ENCODE results near the gene PSENEN. TPM values are rescaled to one million over a fixed set of nuclear protein-coding genes. Genes with fewer than 3 reads are reported as not detected.

The PSENEN gene
- total and polyA plus RNA-seq, 7 donors, result 34.7 to 116 (median 41.0) TPM

DNA sequence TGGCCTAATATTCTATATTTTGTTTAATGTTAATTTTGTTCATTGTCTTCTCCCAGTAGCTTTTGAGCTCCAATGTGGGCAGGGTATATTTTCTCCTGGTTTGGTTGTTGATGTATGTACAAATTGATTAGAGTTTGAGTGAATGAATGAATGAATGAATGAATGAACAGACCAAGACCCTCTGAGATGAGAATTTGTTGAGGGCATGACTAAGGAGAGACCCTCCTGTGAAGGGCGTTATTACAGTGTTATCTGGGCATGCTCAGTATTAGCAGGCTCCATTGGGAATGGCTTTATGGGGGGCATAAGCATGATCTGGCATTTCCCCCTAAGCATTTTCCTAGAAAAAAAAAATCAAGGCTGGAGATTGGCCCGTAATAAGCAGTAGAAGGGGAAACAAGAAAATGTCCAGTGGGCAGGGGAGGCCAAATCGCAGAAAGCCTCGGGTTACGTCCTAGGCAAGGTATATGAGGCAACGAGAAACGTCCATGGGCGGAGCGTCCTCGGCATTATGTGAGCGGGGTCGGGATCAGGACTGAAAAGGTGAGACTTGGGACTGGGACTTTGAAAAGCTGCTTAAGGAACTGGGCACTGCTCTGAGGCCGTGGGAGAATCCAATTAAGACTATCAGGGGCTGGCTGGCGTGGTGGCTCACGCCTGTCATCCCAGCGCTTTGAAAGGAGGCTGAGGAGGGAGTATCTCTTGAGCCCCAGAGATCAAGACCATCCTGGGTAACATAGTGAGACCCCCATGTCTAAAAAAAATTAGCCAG is 29.0 kb downstream of the PSENEN start:
- TF ChIP-seq, protein P1, sequence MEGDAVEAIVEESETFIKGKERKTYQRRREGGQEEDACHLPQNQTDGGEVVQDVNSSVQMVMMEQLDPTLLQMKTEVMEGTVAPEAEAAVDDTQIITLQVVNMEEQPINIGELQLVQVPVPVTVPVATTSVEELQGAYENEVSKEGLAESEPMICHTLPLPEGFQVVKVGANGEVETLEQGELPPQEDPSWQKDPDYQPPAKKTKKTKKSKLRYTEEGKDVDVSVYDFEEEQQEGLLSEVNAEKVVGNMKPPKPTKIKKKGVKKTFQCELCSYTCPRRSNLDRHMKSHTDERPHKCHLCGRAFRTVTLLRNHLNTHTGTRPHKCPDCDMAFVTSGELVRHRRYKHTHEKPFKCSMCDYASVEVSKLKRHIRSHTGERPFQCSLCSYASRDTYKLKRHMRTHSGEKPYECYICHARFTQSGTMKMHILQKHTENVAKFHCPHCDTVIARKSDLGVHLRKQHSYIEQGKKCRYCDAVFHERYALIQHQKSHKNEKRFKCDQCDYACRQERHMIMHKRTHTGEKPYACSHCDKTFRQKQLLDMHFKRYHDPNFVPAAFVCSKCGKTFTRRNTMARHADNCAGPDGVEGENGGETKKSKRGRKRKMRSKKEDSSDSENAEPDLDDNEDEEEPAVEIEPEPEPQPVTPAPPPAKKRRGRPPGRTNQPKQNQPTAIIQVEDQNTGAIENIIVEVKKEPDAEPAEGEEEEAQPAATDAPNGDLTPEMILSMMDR (IDR thresholded peaks at IDR 0.05), result no peak
- ATAC-seq, result peak in 1 of 4 donors; percentile 10
- WGBS, 3 donors, result 33 to 50% (median 40%) methylated on average over 16 of the region's 16 CpGs
- intact Hi-C loops (cut with DNase I), result no loop called here
- H3K4me3 ChIP-seq, result peak overlapping the region; percentile 95
- H3K27ac ChIP-seq, result no peak overlapping the region
- H3K27me3 ChIP-seq (ENCODE audit: insufficient read depth in 3 of 3, low read length in 2 of 3), result no peaks in the 10 kb centered on the region
- H3K4me1 ChIP-seq, result peaks cover 7% of the 10 kb centered on the region
- no peak for DNase-seq
- no peaks in the 10 kb centered on the region for H3K9me3 ChIP-seq
- H3K36me3 ChIP-seq (ENCODE audit: insufficient read depth in 1 of 2, low read depth in 1 of 2), result peaks cover 0 to 12% of the 10 kb centered on the region in 2 donors

DNA sequence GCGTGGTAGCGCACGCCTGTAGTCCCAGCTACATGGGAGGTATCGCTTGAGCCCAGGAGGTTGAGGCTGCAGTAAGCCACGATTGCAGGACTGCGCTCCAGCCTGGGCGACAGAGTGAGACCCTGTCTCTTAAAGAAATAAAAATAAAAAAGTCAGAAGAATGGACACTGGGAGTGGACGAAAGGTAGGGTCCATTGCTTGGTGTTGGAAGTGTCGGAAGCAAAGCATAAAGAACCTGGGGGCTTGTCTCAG is 29.5 kb downstream of the PSENEN start:
- Histone ChIP-seq H3K9me3 (no peaks in the 10 kb centered on the region), H3K27me3 (ENCODE audit: insufficient read depth in 3 of 3, low read length in 2 of 3) (no peaks in the 10 kb centered on the region), H3K4me1 (peaks cover 7% of the 10 kb centered on the region), H3K4me3 (peak overlapping the region; percentile 95), H3K27ac (no peak overlapping the region), H3K36me3 (ENCODE audit: insufficient read depth in 1 of 2, low read depth in 1 of 2) (peaks cover 0 to 15% of the 10 kb centered on the region in 2 donors)
- intact Hi-C loops (cut with DNase I), result no loop called here
- ATAC-seq (peak; percentile 9 to 43 (median 20)), DNase-seq (no peak)
- 7 to 34% (median 21%) methylated on average over 9 of the region's 9 CpGs for WGBS, 3 donors
- TF ChIP-seq, protein P1 (IDR thresholded peaks at IDR 0.05), result no peak

DNA sequence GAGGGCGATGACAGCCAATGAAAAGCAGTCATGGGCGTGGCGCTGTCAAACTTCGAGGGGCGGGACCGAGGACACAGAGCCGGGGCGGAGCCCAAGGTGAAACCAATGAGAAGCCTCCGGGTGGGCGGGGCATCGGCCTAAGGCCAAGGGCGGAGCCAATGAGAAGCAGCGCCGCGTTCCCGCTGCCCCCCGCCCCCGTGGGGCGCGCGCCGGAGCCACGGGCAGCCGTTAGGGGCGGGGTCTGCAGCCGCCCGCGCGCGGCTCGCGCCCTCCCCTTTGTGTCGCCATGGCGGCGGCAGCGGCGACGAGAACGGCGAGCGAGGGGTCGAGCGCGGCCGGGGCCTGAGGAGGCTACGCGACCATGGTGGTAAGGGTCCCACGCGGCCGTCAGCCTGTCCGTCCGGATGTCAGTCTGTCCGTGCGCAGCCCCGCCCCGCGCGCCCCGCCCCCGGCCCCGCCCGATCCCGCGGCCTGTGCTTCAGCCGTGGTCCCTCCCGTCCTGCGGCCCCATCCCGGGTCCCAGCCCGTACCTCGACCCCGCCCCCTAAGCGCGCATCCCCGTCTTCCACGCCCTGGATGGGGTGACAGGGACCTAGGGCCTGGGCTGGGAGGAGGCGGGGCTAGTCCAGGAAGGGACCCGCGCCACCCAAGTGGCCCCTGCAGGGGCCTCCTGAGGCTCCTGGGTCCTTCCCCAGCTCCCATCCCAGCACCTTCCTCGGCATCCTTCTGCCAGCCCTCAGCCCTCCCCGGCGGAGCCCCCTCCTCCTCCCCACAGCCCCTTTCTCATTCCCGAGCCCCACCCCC is 30.0 kb downstream of the PSENEN start, which contains the start of gene ARHGAP33:
TSS of gene ARHGAP33 (plus strand) at position 267 of the 804 bp plus-strand sequence. CDS start at position 362, 95 bp downstream.
- Histone ChIP-seq H3K9me3 (no peaks in the 10 kb centered on the region), H3K27me3 (ENCODE audit: insufficient read depth in 3 of 3, low read length in 2 of 3) (no peaks in the 10 kb centered on the region), H3K36me3 (ENCODE audit: insufficient read depth in 1 of 2, low read depth in 1 of 2) (peaks cover 0 to 19% of the 10 kb centered on the region in 2 donors), H3K4me1 (peaks cover 7% of the 10 kb centered on the region), H3K4me3 (peak within 1 kb of the TSS; percentile 95), H3K27ac (peak within 1 kb of the TSS; percentile 30)
- peak; percentile 99 to 100 for DNase-seq
- 0 to 1% (median 0%) methylated on average over 42 to 82 of the region's 82 CpGs for WGBS, 3 donors
- TF ChIP-seq, protein P1 (IDR thresholded peaks at IDR 0.05), result no peak
- ATAC-seq, result peak; percentile 98 to 100 (median 99)
- intact Hi-C loops (cut with DNase I), result no loop called here

DNA sequence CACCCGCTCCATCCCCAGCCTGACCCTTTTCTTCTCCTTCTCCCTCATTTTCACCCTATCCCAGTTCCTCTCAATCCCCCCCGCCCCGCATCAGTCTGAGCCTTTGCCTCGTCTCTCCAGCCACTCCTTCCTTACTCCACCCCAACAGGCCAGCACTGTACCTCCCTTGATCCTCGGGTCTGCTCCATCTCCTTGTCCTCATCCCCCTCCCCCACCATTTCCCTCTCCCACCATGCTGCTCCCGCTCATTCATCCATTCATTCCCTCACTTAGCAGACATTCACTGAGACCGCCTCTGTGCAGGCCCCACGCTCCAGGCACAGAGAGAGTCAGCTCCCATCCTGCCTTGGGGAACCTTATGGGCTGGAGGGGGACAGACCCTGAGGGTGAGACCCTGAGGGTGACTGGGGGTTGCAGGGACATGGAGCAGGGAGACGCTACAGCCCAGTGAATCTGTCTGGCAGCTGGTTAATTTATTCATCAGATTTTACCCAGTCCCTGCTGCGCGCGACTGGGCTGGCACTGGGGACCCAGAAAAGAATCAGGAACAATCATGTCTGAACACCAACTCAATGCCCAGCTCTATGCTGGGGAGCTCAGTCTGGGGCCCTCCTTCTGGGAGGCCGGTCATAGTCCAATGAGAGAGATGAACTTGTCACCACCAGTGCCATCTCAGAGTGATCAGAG is 30.8 kb downstream of the PSENEN start:
- Histone ChIP-seq H3K4me1 (peaks cover 7% of the 10 kb centered on the region), H3K9me3 (no peaks in the 10 kb centered on the region), H3K36me3 (ENCODE audit: insufficient read depth in 1 of 2, low read depth in 1 of 2) (peaks cover 0 to 27% of the 10 kb centered on the region in 2 donors), H3K27me3 (ENCODE audit: insufficient read depth in 3 of 3, low read length in 2 of 3) (no peaks in the 10 kb centered on the region), H3K27ac (no peak overlapping the region), H3K4me3 (peak overlapping the region; percentile 95)
- 54 to 59% (median 56%) methylated on average over 13 of the region's 13 CpGs for WGBS, 3 donors
- no peak for ATAC-seq
- no peak for DNase-seq
- TF ChIP-seq, protein P1 (IDR thresholded peaks at IDR 0.05), result no peak
- intact Hi-C loops (cut with DNase I), result no loop called here

Measured in psoas muscle (tissue), 8 donors.